Thoracic aorta (tissue), 2 donors: ENCODE results near the gene LDLRAD3. TPM values are rescaled to one million over a fixed set of nuclear protein-coding genes. Genes with fewer than 3 reads are reported as not detected.

Experiments
- ATAC-seq: fragments of 150-250 bp; one replicate; pipeline ENCODE4 v1.8.0; 2017; ENCODE audit warnings: low read depth; ENCODE audit not compliant: insufficient number of reproducible peaks, low FRiP score
- DNase-seq: peaks from one replicate; pipeline ENCODE4 v3.0.0-alpha.2; 2020; ENCODE audit warnings: low spot score
- H3K27ac ChIP-seq, 2 donors: fragments of 200-600 bp; sonication (generic); 1 replicate in 1 of 2; 2 replicates in 1 of 2; pipeline ENCODE4 v1.5.1; 2016; ENCODE audit warnings: mild to moderate bottlenecking in 2 of 2, moderate library complexity in 2 of 2
- H3K27me3 ChIP-seq: fragments of 200-600 bp; sonication (generic); replicated peaks from 2 replicates; pipeline ENCODE4 v1.6.0; 2016; ENCODE audit warnings: mild to moderate bottlenecking; ENCODE audit not compliant: insufficient read depth
- H3K36me3 ChIP-seq: fragments of 200-600 bp; sonication (generic); one replicate; pipeline ENCODE4 v1.5.1; 2016
- H3K4me1 ChIP-seq, 2 donors: fragments of 200-600 bp; sonication (generic); 1 replicate in 1 of 2; 2 replicates in 1 of 2; pipeline versions ENCODE4 v1.5.1 to v1.6.0; 2016; ENCODE audit warnings: low read depth in 2 of 2, mild to moderate bottlenecking in 1 of 2; ENCODE audit not compliant: control insufficient read depth in 1 of 2
- H3K4me3 ChIP-seq: fragments of 200-600 bp; sonication (generic); 2 replicates; pipeline ENCODE4 v1.5.1; 2016; ENCODE audit warnings: mild to moderate bottlenecking
- H3K9me3 ChIP-seq: fragments of 200-600 bp; sonication (generic); 2 replicates; pipeline ENCODE4 v1.5.1; 2016
- CTCF ChIP-seq: fragments of 200-600 bp; sonication (generic); IDR thresholded peaks from one replicate; pipeline ENCODE4 v1.5.1; 2019; ENCODE audit warnings: antibody characterized with exemption
- total RNA-seq, 2 donors: library from RNA; depleted of rRNA; stranded (reverse); fragments of >200 nt; gene quantifications; one replicate each; pipeline versions ENCODE4 v1.1.0 to v1.2.3, GENCODE V29; 2016

Gene LDLRAD3
- total RNA-seq, 2 donors from 2014 or later: 6.1 to 17.2 TPM

- DNase-seq (no peak), ATAC-seq (no peak)
- H3K27me3 ChIP-seq: no peaks in the 10 kb centered on the region
- no peak for TF ChIP-seq CTCF
- no peaks in the 10 kb centered on the region for H3K9me3 ChIP-seq
- H3K4me3 ChIP-seq: no peak overlapping the region
- no peaks in the 10 kb centered on the region for H3K4me1 ChIP-seq
- no peaks in the 10 kb centered on the region for H3K36me3 ChIP-seq
- H3K27ac ChIP-seq: no peak overlapping the region
Measured at GRCh38 chr11:36253238-36253637, 309.4 kb downstream of the LDLRAD3 start.

DNA sequence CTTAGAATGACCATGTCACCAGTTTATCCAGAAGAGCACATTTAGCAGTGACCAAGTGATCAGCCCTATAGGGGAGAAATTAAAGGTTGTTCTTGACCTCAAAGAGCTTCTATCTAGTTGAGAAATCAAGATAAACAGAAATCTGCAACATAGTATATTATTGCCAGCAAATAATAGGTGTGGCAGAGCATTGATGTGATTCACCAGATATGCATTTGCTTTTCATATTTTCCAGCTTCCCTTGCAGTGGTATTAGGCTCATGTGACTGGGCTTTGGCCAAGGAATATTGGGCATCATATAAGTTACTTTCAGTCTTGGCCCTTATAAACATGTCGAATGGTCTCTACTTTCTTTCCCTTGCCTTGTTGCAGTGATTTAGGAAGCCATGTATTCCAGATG is 310.9 kb downstream of the LDLRAD3 start:
- Histone ChIP-seq H3K4me3 (no peak overlapping the region), H3K27me3 (no peaks in the 10 kb centered on the region), H3K9me3 (no peaks in the 10 kb centered on the region), H3K36me3 (no peaks in the 10 kb centered on the region), H3K27ac (no peak overlapping the region), H3K4me1 (no peaks in the 10 kb centered on the region)
- DNase-seq: no peak
- no peak for ATAC-seq
- no peak for TF ChIP-seq CTCF

- no peak for TF ChIP-seq CTCF
- Histone ChIP-seq H3K27me3 (no peaks in the 10 kb centered on the region), H3K4me3 (no peak overlapping the region), H3K4me1 (no peaks in the 10 kb centered on the region), H3K9me3 (no peaks in the 10 kb centered on the region), H3K36me3 (no peaks in the 10 kb centered on the region), H3K27ac (no peak overlapping the region)
- ATAC-seq (no peak), DNase-seq (no peak)
Measured at GRCh38 chr11:36257351-36257750, 313.5 kb downstream of the LDLRAD3 start.

DNA sequence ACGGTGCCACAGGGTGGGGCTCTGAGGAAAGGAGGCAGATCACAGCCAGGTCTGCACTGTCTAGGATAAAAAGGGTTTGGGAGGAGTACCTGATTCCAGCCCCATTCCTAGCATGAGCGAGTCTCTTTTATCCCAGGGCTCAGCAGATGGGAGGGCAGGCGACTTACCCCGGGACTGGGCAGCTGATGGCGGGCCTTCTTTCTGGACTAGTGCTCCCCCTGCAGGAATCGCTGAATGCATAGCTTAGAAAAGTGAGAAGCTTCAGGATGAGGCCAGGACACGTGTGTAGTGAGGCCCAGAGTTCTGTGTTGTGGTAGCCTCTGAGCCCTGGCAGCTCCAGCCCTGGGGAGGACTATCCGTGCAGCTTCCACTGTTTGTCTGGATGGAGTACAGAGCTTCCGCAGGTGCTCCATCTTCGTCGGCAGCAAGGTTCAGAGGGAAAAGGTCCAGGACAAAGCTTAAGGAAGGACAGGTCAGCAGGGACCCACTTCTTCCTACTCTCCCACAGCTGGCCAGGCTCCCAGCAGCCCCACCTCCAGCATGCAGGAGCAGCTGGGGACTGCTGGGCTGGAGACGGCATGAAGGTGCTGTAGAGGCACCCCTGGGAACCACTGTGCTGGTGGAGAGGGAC is 315.0 kb downstream of the LDLRAD3 start:
- ATAC-seq (no peak), DNase-seq (no peak)
- Histone ChIP-seq H3K27ac (no peak overlapping the region), H3K4me1 (no peaks in the 10 kb centered on the region), H3K36me3 (no peaks in the 10 kb centered on the region), H3K4me3 (no peak overlapping the region), H3K9me3 (no peaks in the 10 kb centered on the region), H3K27me3 (no peaks in the 10 kb centered on the region)
- peak; percentile 23 for TF ChIP-seq CTCF

- Histone ChIP-seq H3K27ac (no peak overlapping the region), H3K4me3 (no peak overlapping the region), H3K36me3 (no peaks in the 10 kb centered on the region), H3K9me3 (no peaks in the 10 kb centered on the region), H3K4me1 (no peaks in the 10 kb centered on the region), H3K27me3 (no peaks in the 10 kb centered on the region)
- DNase-seq (no peak), ATAC-seq (no peak)
- TF ChIP-seq CTCF: no peak
Measured at GRCh38 chr11:36261094-36261493, 317.2 kb downstream of the LDLRAD3 start.
